ENCODE results near the gene PUDP. TPM values are rescaled to one million over a fixed set of nuclear protein-coding genes. Genes with fewer than 3 reads are reported as not detected.

The PUDP gene
- total RNA-seq, 6 experiments from 2014 or later, result 8.8 to 18.4 (median 11.8) TPM

GRCh38 chrX:7072856-7073255 lies 75.1 kb downstream of the PUDP start:
- Histone ChIP-seq H3K36me3 (no peaks in the 10 kb centered on the region), H3K27ac (no peak overlapping the region), H3K4me1 (peaks cover 0 to 63% (median 17%) of the 10 kb centered on the region in 4 donors), H3K9me3 (no peaks in the 10 kb centered on the region), H3K4me3 (no peak overlapping the region), H3K27me3 (no peaks in the 10 kb centered on the region)
- WGBS (ENCODE audit: insufficient coverage, low coverage, low lambda C conversion rate, missing lambda C conversion rate), result no CpG with 5 or more reads among the region's 7 CpGs
- TF ChIP-seq POLR2A (IDR thresholded peaks at IDR 0.05), result no peak
- no peak for TF ChIP-seq CTCF (IDR thresholded peaks at IDR 0.05)
- ATAC-seq (no peak), DNase-seq (no peak)
- intact Hi-C loops (cut with DNase I), result no loop called here

GRCh38 chrX:7071390-7071789 lies 76.6 kb downstream of the PUDP start:
- no peaks in the 10 kb centered on the region for H3K36me3 ChIP-seq
- H3K27ac ChIP-seq, result peak overlapping the region in 1 of 3 donors; percentile 61
- 29% methylated on average over 3 of the region's 3 CpGs for WGBS (ENCODE audit: insufficient coverage, low coverage, low lambda C conversion rate, missing lambda C conversion rate)
- TF ChIP-seq CTCF (IDR thresholded peaks at IDR 0.05) (no peak), POLR2A (IDR thresholded peaks at IDR 0.05) (no peak)
- intact Hi-C loops (cut with DNase I), result no loop called here
- ATAC-seq (peak; percentile 81 to 94 (median 90)), DNase-seq (peak in 2 of 3 donors; percentile 67)
- no peaks in the 10 kb centered on the region for H3K27me3 ChIP-seq
- H3K4me3 ChIP-seq, result no peak overlapping the region
- no peaks in the 10 kb centered on the region for H3K9me3 ChIP-seq
- peaks cover 0 to 50% (median 14%) of the 10 kb centered on the region in 4 donors for H3K4me1 ChIP-seq

GRCh38 chrX:7069556-7069955 lies 78.4 kb downstream of the PUDP start:
- 66% methylated on average over 2 of the region's 2 CpGs for WGBS (ENCODE audit: insufficient coverage, low coverage, low lambda C conversion rate, missing lambda C conversion rate)
- Histone ChIP-seq H3K27me3 (no peaks in the 10 kb centered on the region), H3K9me3 (no peaks in the 10 kb centered on the region), H3K4me1 (peaks cover 0 to 48% (median 13%) of the 10 kb centered on the region in 4 donors), H3K27ac (no peak overlapping the region), H3K4me3 (no peak overlapping the region), H3K36me3 (no peaks in the 10 kb centered on the region)
- ATAC-seq, result no peak
- no peak for DNase-seq
- TF ChIP-seq POLR2A (IDR thresholded peaks at IDR 0.05), result no peak
- no peak for TF ChIP-seq CTCF (IDR thresholded peaks at IDR 0.05)
- intact Hi-C loops (cut with DNase I), result no loop called here

- DNase-seq (no peak), ATAC-seq (no peak)
- H3K9me3 ChIP-seq, result no peaks in the 10 kb centered on the region
- H3K4me1 ChIP-seq, result peaks cover 0 to 47% (median 10%) of the 10 kb centered on the region in 4 donors
- H3K36me3 ChIP-seq, result no peaks in the 10 kb centered on the region
- H3K27me3 ChIP-seq, result no peaks in the 10 kb centered on the region
- TF ChIP-seq POLR2A (IDR thresholded peaks at IDR 0.05) (no peak), CTCF (IDR thresholded peaks at IDR 0.05) (peak in 2 of 4 donors; percentile 10 to 32)
- H3K27ac ChIP-seq, result no peak overlapping the region
- WGBS (ENCODE audit: insufficient coverage, low coverage, low lambda C conversion rate, missing lambda C conversion rate), result 64% methylated on average over 10 of the region's 10 CpGs
- intact Hi-C loops (cut with DNase I), result no loop called here
- H3K4me3 ChIP-seq, result no peak overlapping the region
Measured at GRCh38 chrX:7068939-7069367, 79.0 kb downstream of the PUDP start.

GRCh38 chrX:7067256-7067655 lies 80.7 kb downstream of the PUDP start:
- H3K27ac ChIP-seq, result no peak overlapping the region
- H3K4me1 ChIP-seq, result peaks cover 0 to 51% (median 9%) of the 10 kb centered on the region in 4 donors
- no peak for DNase-seq
- H3K36me3 ChIP-seq, result no peaks in the 10 kb centered on the region
- no peak overlapping the region for H3K4me3 ChIP-seq
- ATAC-seq, result no peak
- TF ChIP-seq CTCF (IDR thresholded peaks at IDR 0.05) (no peak), POLR2A (IDR thresholded peaks at IDR 0.05) (no peak)
- no peaks in the 10 kb centered on the region for H3K9me3 ChIP-seq
- H3K27me3 ChIP-seq, result no peaks in the 10 kb centered on the region
- 88% methylated on average over 5 of the region's 7 CpGs for WGBS (ENCODE audit: insufficient coverage, low coverage, low lambda C conversion rate, missing lambda C conversion rate)
- intact Hi-C loops (cut with DNase I), result no loop called here
